Skin epidermis (tissue), 12 donors: ENCODE measurements around the gene ADCY1.

Source experiments
- H3K27ac ChIP-seq, 21 experiments: fragments of 200-600 bp; sonication (generic) in 11 of 21; one replicate each; pipeline ENCODE4 v1.5.0; 2020; ENCODE audit warnings: mild to moderate bottlenecking in 3 of 21, inconsistent platforms in 2 of 21, moderate library complexity in 2 of 21
- H3K4me3 ChIP-seq, 7 experiments: fragments of 200-600 bp; sonication (generic) in 2 of 7; one replicate each; pipeline ENCODE4 v1.5.0; 2020; ENCODE audit warnings: inconsistent platforms in 2 of 7, mild to moderate bottlenecking in 2 of 7, moderate library complexity in 1 of 7

ADCY1 gene

GRCh38 chr7:45686441-45687184 is 112.4 kb downstream of the ADCY1 start:
- Histone ChIP-seq H3K27ac (no peak overlapping the region), H3K4me3 (no peak overlapping the region)

GRCh38 chr7:45687185-45687560 is 113.0 kb downstream of the ADCY1 start:
- Histone ChIP-seq H3K27ac (no peak overlapping the region), H3K4me3 (no peak overlapping the region)

- Histone ChIP-seq H3K27ac (no peak overlapping the region), H3K4me3 (no peak overlapping the region)
Measured at GRCh38 chr7:45687721-45688120, 113.6 kb downstream of the ADCY1 start.

GRCh38 chr7:45688382-45688781 is 114.2 kb downstream of the ADCY1 start:
- H3K27ac ChIP-seq: no peak overlapping the region
- no peak overlapping the region for H3K4me3 ChIP-seq

GRCh38 chr7:45689011-45689796 is 115.0 kb downstream of the ADCY1 start:
- Histone ChIP-seq H3K27ac (no peak overlapping the region), H3K4me3 (no peak overlapping the region)

GRCh38 chr7:45689797-45690761 is 115.9 kb downstream of the ADCY1 start:
- Histone ChIP-seq H3K27ac (no peak overlapping the region), H3K4me3 (no peak overlapping the region)

GRCh38 chr7:45690762-45691150 is 116.6 kb downstream of the ADCY1 start:
- no peak overlapping the region for H3K27ac ChIP-seq
- no peak overlapping the region for H3K4me3 ChIP-seq

- H3K4me3 ChIP-seq: no peak overlapping the region
- no peak overlapping the region for H3K27ac ChIP-seq
Measured at GRCh38 chr7:45691155-45691656, 117.0 kb downstream of the ADCY1 start.

- Histone ChIP-seq H3K27ac (no peak overlapping the region), H3K4me3 (no peak overlapping the region)
Measured at GRCh38 chr7:45692031-45692430, 117.9 kb downstream of the ADCY1 start.

GRCh38 chr7:45695249-45695995 is 121.3 kb downstream of the ADCY1 start:
- H3K27ac ChIP-seq: no peak overlapping the region
- no peak overlapping the region for H3K4me3 ChIP-seq

- Histone ChIP-seq H3K27ac (no peak overlapping the region), H3K4me3 (no peak overlapping the region)
Measured at GRCh38 chr7:45696476-45696875, 122.3 kb downstream of the ADCY1 start.

GRCh38 chr7:45697576-45698136 is 123.5 kb downstream of the ADCY1 start:
- H3K4me3 ChIP-seq: no peak overlapping the region
- H3K27ac ChIP-seq: no peak overlapping the region

GRCh38 chr7:45698303-45699014 is 124.3 kb downstream of the ADCY1 start:
- H3K27ac ChIP-seq: no peak overlapping the region
- no peak overlapping the region for H3K4me3 ChIP-seq

- Histone ChIP-seq H3K4me3 (no peak overlapping the region), H3K27ac (no peak overlapping the region)
Measured at GRCh38 chr7:45699015-45699309, 124.8 kb downstream of the ADCY1 start.

- no peak overlapping the region for H3K27ac ChIP-seq
- no peak overlapping the region for H3K4me3 ChIP-seq
Measured at GRCh38 chr7:45699726-45700390, 125.7 kb downstream of the ADCY1 start.

GRCh38 chr7:45700556-45700955 is 126.4 kb downstream of the ADCY1 start:
- H3K4me3 ChIP-seq: no peak overlapping the region
- H3K27ac ChIP-seq: no peak overlapping the region

- no peak overlapping the region for H3K27ac ChIP-seq
- no peak overlapping the region for H3K4me3 ChIP-seq
Measured at GRCh38 chr7:45701701-45702510, 127.7 kb downstream of the ADCY1 start.
